Naive B cell (primary cell): ENCODE results near the gene GMDS. TPM values are rescaled to one million over a fixed set of nuclear protein-coding genes. Genes with fewer than 3 reads are reported as not detected.

Source experiments
- ATAC-seq, 2 donors: fragments of 150-1000 bp; cut with Tn5 transposase; 2 replicates each; pipeline ENCODE4 v1.10.0; 2021; ENCODE audit warnings: low read depth in 2 of 2, mild to moderate bottlenecking in 2 of 2, moderate library complexity in 2 of 2
- DNase-seq: peaks from one replicate; pipeline ENCODE4 v3.0.0; 2022
- H3K27ac Mint-ChIP-seq, 6 donors: one replicate each; pipeline ENCODE4 v1.8.0; 2020 to 2022; ENCODE audit warnings: mild to moderate bottlenecking in 6 of 6, mixed read lengths in 6 of 6, moderate library complexity in 5 of 6, inconsistent platforms in 2 of 6
- H3K27me3 Mint-ChIP-seq, 3 donors: one replicate each; pipeline ENCODE4 v1.8.0; 2021 to 2022; ENCODE audit warnings: mixed read lengths in 3 of 3, mild to moderate bottlenecking in 1 of 3
- H3K36me3 Mint-ChIP-seq, 2 donors: one replicate each; pipeline ENCODE4 v1.8.0; 2020 to 2022; ENCODE audit warnings: mixed read lengths in 2 of 2, inconsistent platforms in 1 of 2, mild to moderate bottlenecking in 1 of 2
- H3K4me1 Mint-ChIP-seq, 3 donors: one replicate each; pipeline ENCODE4 v1.8.0; 2020 to 2022; ENCODE audit warnings: mixed read lengths in 3 of 3, inconsistent platforms in 1 of 3, mild to moderate bottlenecking in 1 of 3, moderate library complexity in 1 of 3
- H3K4me3 Mint-ChIP-seq, 8 donors: one replicate each; pipeline ENCODE4 v1.8.0; 2020 to 2022; ENCODE audit warnings: mild to moderate bottlenecking in 8 of 8, mixed read lengths in 8 of 8, moderate library complexity in 8 of 8, inconsistent platforms in 2 of 8
- H3K9me3 Mint-ChIP-seq, 7 donors: one replicate each; pipeline ENCODE4 v1.8.0; 2020 to 2022; ENCODE audit warnings: mixed read lengths in 7 of 7, mild to moderate bottlenecking in 5 of 7, inconsistent platforms in 2 of 7, moderate library complexity in 1 of 7
- polyA plus RNA-seq, 6 donors: library from polyadenylated mRNA; unstranded; fragments of 300-500 nt; fragmentation: Illumina TruSeq; gene quantifications; one replicate each; pipeline ENCODE4 v1.2.3, GENCODE V29; 2021; ENCODE audit warnings: low read depth in 6 of 6

Gene GMDS
- polyA plus RNA-seq, 6 donors from 2014 or later, result 12.7 to 23.3 (median 14.7) TPM

GRCh38 chr6:2257363-2257762, 12.0 kb upstream of the GMDS start:
- Mint-ChIP-seq H3K4me1 (peaks cover 0 to 5% (median 3%) of the 10 kb centered on the region in 3 donors), H3K27me3 (no peaks in the 10 kb centered on the region), H3K9me3 (peaks cover 0 to 4% (median 0%) of the 10 kb centered on the region in 7 donors), H3K4me3 (no peak overlapping the region), H3K36me3 (peaks cover 29 to 30% of the 10 kb centered on the region in 2 donors), H3K27ac (no peak overlapping the region)
- no peak for ATAC-seq
- no peak for DNase-seq

- no peak for DNase-seq
- H3K36me3 Mint-ChIP-seq, result peaks cover 29 to 30% of the 10 kb centered on the region in 2 donors
- no peaks in the 10 kb centered on the region for H3K27me3 Mint-ChIP-seq
- H3K9me3 Mint-ChIP-seq, result peaks cover 0 to 4% (median 0%) of the 10 kb centered on the region in 7 donors
- peaks cover 0 to 9% (median 6%) of the 10 kb centered on the region in 3 donors for H3K4me1 Mint-ChIP-seq
- no peak overlapping the region for H3K4me3 Mint-ChIP-seq
- H3K27ac Mint-ChIP-seq, result peak overlapping the region in 1 of 6 donors; percentile 42
- no peak for ATAC-seq
Measured at GRCh38 chr6:2254747-2255146, 9.3 kb upstream of the GMDS start.

GRCh38 chr6:2249126-2249525, 3.7 kb upstream of the GMDS start:
- H3K27ac Mint-ChIP-seq, result peak overlapping the region in 1 of 6 donors; percentile 17
- no peak for ATAC-seq
- peaks cover 0 to 10% of the 10 kb centered on the region in 2 donors for H3K36me3 Mint-ChIP-seq
- H3K4me3 Mint-ChIP-seq, result peak overlapping the region in 1 of 8 donors; percentile 74
- H3K9me3 Mint-ChIP-seq, result no peaks in the 10 kb centered on the region
- H3K4me1 Mint-ChIP-seq, result peaks cover 31 to 42% (median 41%) of the 10 kb centered on the region in 3 donors
- DNase-seq, result no peak
- no peaks in the 10 kb centered on the region for H3K27me3 Mint-ChIP-seq

GRCh38 chr6:2247664-2248063, 2.3 kb upstream of the GMDS start:
- ATAC-seq, result no peak
- Mint-ChIP-seq H3K27ac (peak overlapping the region in 4 of 6 donors; percentile 9 to 73 (median 30)), H3K4me3 (peak overlapping the region in 3 of 8 donors; percentile 90 to 93 (median 92)), H3K4me1 (peaks cover 31 to 48% (median 43%) of the 10 kb centered on the region in 3 donors), H3K36me3 (peaks cover 0 to 10% of the 10 kb centered on the region in 2 donors), H3K9me3 (no peaks in the 10 kb centered on the region), H3K27me3 (no peaks in the 10 kb centered on the region)
- no peak for DNase-seq

- peak; percentile 6 for ATAC-seq
- Mint-ChIP-seq H3K27ac (peak overlapping the region; percentile 91 to 98 (median 97)), H3K27me3 (no peaks in the 10 kb centered on the region), H3K36me3 (peaks cover 0 to 5% of the 10 kb centered on the region in 2 donors), H3K9me3 (no peaks in the 10 kb centered on the region), H3K4me1 (peaks cover 31 to 48% (median 43%) of the 10 kb centered on the region in 3 donors), H3K4me3 (peak overlapping the region; percentile 90 to 97 (median 94))
- no peak for DNase-seq
Measured at GRCh38 chr6:2245877-2246863, 765 bp upstream of the GMDS start.

GRCh38 chr6:2244261-2245102, 923 bp downstream of the GMDS start:
- Mint-ChIP-seq H3K4me1 (peaks cover 28 to 43% (median 41%) of the 10 kb centered on the region in 3 donors), H3K4me3 (peak overlapping the region; percentile 86 to 97 (median 92)), H3K36me3 (peaks cover 0 to 5% of the 10 kb centered on the region in 2 donors), H3K9me3 (no peaks in the 10 kb centered on the region), H3K27ac (peak overlapping the region; percentile 40 to 94 (median 84)), H3K27me3 (no peaks in the 10 kb centered on the region)
- DNase-seq (no peak), ATAC-seq (no peak)

GRCh38 chr6:2242311-2242710, 3.1 kb downstream of the GMDS start:
- Mint-ChIP-seq H3K9me3 (no peaks in the 10 kb centered on the region), H3K27ac (no peak overlapping the region), H3K36me3 (no peaks in the 10 kb centered on the region), H3K4me3 (peak overlapping the region in 2 of 8 donors; percentile 4 to 44), H3K27me3 (no peaks in the 10 kb centered on the region), H3K4me1 (peaks cover 20 to 27% (median 26%) of the 10 kb centered on the region in 3 donors)
- DNase-seq (no peak), ATAC-seq (no peak)

- Mint-ChIP-seq H3K4me3 (peak overlapping the region in 2 of 8 donors; percentile 44 to 57), H3K36me3 (no peaks in the 10 kb centered on the region), H3K4me1 (peaks cover 11 to 14% (median 14%) of the 10 kb centered on the region in 3 donors), H3K27me3 (no peaks in the 10 kb centered on the region), H3K9me3 (no peaks in the 10 kb centered on the region), H3K27ac (peak overlapping the region in 3 of 6 donors; percentile 28 to 83 (median 53))
- DNase-seq, result no peak
- ATAC-seq, result no peak
Measured at GRCh38 chr6:2240961-2241360, 4.4 kb downstream of the GMDS start.

GRCh38 chr6:2237001-2237400, 8.4 kb downstream of the GMDS start:
- no peaks in the 10 kb centered on the region for H3K9me3 Mint-ChIP-seq
- DNase-seq (no peak), ATAC-seq (no peak)
- no peak overlapping the region for H3K4me3 Mint-ChIP-seq
- no peaks in the 10 kb centered on the region for H3K36me3 Mint-ChIP-seq
- H3K4me1 Mint-ChIP-seq, result peaks cover 12 to 21% (median 14%) of the 10 kb centered on the region in 3 donors
- H3K27ac Mint-ChIP-seq, result peak overlapping the region in 1 of 6 donors; percentile 7
- H3K27me3 Mint-ChIP-seq, result no peaks in the 10 kb centered on the region

GRCh38 chr6:2235777-2236495, 9.5 kb downstream of the GMDS start:
- Mint-ChIP-seq H3K4me1 (peaks cover 19 to 24% (median 19%) of the 10 kb centered on the region in 3 donors), H3K4me3 (no peak overlapping the region), H3K27ac (no peak overlapping the region), H3K9me3 (no peaks in the 10 kb centered on the region), H3K27me3 (no peaks in the 10 kb centered on the region), H3K36me3 (no peaks in the 10 kb centered on the region)
- ATAC-seq (no peak), DNase-seq (no peak)

- H3K9me3 Mint-ChIP-seq, result no peaks in the 10 kb centered on the region
- DNase-seq (peak; percentile 23), ATAC-seq (peak; percentile 81 to 84)
- peak overlapping the region in 3 of 6 donors; percentile 31 to 65 (median 51) for H3K27ac Mint-ChIP-seq
- no peaks in the 10 kb centered on the region for H3K27me3 Mint-ChIP-seq
- peaks cover 23 to 34% (median 30%) of the 10 kb centered on the region in 3 donors for H3K4me1 Mint-ChIP-seq
- H3K36me3 Mint-ChIP-seq, result no peaks in the 10 kb centered on the region
- no peak overlapping the region for H3K4me3 Mint-ChIP-seq
Measured at GRCh38 chr6:2232445-2232844, 13.0 kb downstream of the GMDS start.

- Mint-ChIP-seq H3K27me3 (no peaks in the 10 kb centered on the region), H3K4me1 (peaks cover 23 to 34% (median 30%) of the 10 kb centered on the region in 3 donors), H3K9me3 (no peaks in the 10 kb centered on the region), H3K36me3 (no peaks in the 10 kb centered on the region), H3K27ac (peak overlapping the region in 4 of 6 donors; percentile 26 to 65 (median 39)), H3K4me3 (peak overlapping the region in 1 of 8 donors; percentile 19)
- ATAC-seq, result no peak
- no peak for DNase-seq
Measured at GRCh38 chr6:2231438-2231837, 14.0 kb downstream of the GMDS start.
